Measurements from ENCODE around the gene HABP4. TPM values are rescaled to one million over a fixed set of nuclear protein-coding genes. Genes with fewer than 3 reads are reported as not detected.

The HABP4 gene
- total and polyA plus RNA-seq, 2 experiments from 2014 or later, result 41.0 to 69.6 TPM

DNA sequence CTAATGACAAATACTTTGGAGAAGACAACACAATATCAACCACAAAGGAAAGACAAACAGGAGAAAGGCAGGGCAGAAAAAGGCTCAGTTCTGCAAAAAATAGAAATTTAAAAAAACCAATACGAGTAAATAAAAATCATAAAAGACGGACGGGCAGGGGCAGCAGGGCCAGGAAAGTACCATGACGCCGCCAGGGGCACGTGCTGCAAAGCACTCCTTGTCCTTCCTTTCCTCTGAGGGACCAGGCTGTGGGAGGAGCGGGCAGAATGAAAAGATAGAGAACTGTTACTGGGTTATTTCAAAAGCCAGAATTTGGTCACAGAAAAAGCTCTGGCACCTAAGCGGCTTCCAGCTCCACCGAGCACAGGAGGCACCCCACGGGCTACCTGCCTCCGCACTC is 53.9 kb downstream of the HABP4 start:
- H3K27ac ChIP-seq, result no peak overlapping the region
- TF ChIP-seq, protein P1, sequence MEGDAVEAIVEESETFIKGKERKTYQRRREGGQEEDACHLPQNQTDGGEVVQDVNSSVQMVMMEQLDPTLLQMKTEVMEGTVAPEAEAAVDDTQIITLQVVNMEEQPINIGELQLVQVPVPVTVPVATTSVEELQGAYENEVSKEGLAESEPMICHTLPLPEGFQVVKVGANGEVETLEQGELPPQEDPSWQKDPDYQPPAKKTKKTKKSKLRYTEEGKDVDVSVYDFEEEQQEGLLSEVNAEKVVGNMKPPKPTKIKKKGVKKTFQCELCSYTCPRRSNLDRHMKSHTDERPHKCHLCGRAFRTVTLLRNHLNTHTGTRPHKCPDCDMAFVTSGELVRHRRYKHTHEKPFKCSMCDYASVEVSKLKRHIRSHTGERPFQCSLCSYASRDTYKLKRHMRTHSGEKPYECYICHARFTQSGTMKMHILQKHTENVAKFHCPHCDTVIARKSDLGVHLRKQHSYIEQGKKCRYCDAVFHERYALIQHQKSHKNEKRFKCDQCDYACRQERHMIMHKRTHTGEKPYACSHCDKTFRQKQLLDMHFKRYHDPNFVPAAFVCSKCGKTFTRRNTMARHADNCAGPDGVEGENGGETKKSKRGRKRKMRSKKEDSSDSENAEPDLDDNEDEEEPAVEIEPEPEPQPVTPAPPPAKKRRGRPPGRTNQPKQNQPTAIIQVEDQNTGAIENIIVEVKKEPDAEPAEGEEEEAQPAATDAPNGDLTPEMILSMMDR (IDR thresholded peaks at IDR 0.05; ENCODE audit: low read depth, low read length), result no peak
- DNase-seq (ENCODE audit: low read depth in 1 of 2, low spot score in 1 of 2), result no peak
- peaks cover 43% of the 10 kb centered on the region for H3K4me1 ChIP-seq (ENCODE audit: low read depth)
- H3K27me3 ChIP-seq, result no peaks in the 10 kb centered on the region
- no peak overlapping the region for H3K4me3 ChIP-seq
- H3K36me3 ChIP-seq, result no peaks in the 10 kb centered on the region
- no peaks in the 10 kb centered on the region for H3K9me3 ChIP-seq (ENCODE audit: low read depth)

DNA sequence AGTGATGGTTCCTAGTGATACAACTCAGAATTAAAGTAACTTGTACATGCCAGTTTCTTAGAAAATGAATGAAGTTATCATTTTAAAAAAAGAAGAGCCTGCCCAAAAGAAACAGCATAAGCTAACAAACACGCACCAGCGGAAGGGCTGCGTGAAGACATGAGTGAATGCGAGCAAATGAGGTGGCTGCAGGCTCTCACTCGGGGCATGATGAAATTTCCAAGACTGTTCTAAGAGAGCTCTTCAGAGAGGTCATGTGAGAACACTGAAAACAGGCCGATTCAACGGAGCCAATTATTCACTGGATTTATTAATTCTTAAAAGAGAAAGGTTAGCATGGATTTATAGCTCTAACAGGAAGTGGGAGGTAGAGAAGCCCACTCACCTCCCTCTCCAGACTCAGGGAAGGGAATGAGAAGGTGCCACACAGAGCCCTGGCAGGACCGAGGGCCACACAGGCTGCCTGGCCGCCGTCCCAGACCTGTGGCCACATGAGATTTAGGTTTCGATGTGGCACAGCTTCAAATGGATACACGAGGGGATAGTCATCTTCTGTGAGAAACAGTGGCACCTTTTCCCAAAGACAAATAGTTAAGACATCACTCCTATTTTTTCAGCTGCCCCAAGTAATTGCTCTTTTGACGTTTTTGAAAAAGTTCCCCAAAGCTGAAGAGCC is 55.5 kb downstream of the HABP4 start:
- TF ChIP-seq, protein P1 (IDR thresholded peaks at IDR 0.05; ENCODE audit: low read depth, low read length), result no peak
- no peaks in the 10 kb centered on the region for H3K27me3 ChIP-seq
- no peak overlapping the region for H3K27ac ChIP-seq
- peaks cover 40% of the 10 kb centered on the region for H3K4me1 ChIP-seq (ENCODE audit: low read depth)
- no peaks in the 10 kb centered on the region for H3K9me3 ChIP-seq (ENCODE audit: low read depth)
- no peak overlapping the region for H3K4me3 ChIP-seq
- H3K36me3 ChIP-seq, result no peaks in the 10 kb centered on the region
- no peak for DNase-seq (ENCODE audit: low read depth in 1 of 2, low spot score in 1 of 2)

DNA sequence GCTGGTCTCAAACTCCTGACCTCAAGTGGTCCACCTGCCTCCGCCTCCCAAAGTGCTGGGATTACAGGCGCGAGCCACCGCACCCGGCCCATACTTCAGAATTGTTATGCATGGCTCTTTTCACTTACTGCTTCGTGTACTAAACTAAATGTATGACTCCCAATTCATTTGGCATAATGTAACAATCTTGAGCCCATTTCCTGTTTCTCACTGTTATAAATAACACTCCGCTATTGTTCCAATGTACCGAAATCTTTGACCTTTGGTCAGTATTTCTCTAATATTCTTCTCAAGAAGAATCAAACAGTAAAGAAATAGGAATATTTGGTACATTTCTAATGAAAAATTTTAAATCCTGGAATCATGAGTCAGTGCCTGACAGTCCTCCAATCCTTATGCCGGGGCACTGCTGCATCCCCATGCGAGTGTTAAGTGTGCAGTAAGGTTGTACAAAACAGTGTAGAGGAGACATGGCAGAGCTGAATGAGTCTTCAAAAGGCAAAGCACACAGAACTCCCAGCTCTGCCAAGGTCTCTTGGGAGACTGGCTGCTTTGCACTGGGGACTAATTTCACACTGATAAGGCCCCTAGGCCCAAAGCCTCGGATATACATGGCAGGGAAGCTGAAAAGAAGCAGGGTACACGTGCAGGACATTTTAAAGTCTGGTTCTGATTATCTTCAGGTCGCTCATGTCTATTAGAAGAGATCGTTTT is 58.4 kb downstream of the HABP4 start:
- Histone ChIP-seq H3K27ac (peak overlapping the region; percentile 92), H3K9me3 (ENCODE audit: low read depth) (no peaks in the 10 kb centered on the region), H3K4me1 (ENCODE audit: low read depth) (peaks cover 23% of the 10 kb centered on the region), H3K27me3 (no peaks in the 10 kb centered on the region), H3K4me3 (no peak overlapping the region), H3K36me3 (peaks cover 4% of the 10 kb centered on the region)
- TF ChIP-seq, protein P1 (IDR thresholded peaks at IDR 0.05; ENCODE audit: low read depth, low read length), result no peak
- DNase-seq (ENCODE audit: low read depth in 1 of 2, low spot score in 1 of 2), result peak in 1 of 2 donors; percentile 62

DNA sequence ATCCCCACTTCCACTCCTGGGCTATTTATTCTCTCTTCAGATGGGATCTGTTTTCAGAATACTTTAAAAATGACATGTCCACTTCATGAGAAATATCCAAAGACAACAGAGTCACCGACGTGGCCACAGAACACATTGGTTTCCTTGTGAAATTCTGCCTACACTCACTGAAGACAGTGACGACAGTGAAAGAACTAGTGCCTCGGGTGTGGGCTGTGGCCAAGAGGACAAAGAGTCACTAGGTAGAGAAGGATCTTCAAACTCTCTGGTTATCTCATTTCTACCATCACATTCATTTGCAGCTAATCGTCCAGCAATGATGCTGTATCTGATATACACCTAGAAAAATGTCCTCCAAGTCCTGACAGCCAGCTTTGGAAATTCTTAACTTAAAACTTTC is 59.1 kb downstream of the HABP4 start:
- H3K4me1 ChIP-seq (ENCODE audit: low read depth), result peaks cover 23% of the 10 kb centered on the region
- TF ChIP-seq, protein P1 (IDR thresholded peaks at IDR 0.05; ENCODE audit: low read depth, low read length), result no peak
- peak overlapping the region; percentile 92 for H3K27ac ChIP-seq
- no peak for DNase-seq (ENCODE audit: low read depth in 1 of 2, low spot score in 1 of 2)
- no peaks in the 10 kb centered on the region for H3K9me3 ChIP-seq (ENCODE audit: low read depth)
- no peaks in the 10 kb centered on the region for H3K27me3 ChIP-seq
- peaks cover 4% of the 10 kb centered on the region for H3K36me3 ChIP-seq
- no peak overlapping the region for H3K4me3 ChIP-seq

DNA sequence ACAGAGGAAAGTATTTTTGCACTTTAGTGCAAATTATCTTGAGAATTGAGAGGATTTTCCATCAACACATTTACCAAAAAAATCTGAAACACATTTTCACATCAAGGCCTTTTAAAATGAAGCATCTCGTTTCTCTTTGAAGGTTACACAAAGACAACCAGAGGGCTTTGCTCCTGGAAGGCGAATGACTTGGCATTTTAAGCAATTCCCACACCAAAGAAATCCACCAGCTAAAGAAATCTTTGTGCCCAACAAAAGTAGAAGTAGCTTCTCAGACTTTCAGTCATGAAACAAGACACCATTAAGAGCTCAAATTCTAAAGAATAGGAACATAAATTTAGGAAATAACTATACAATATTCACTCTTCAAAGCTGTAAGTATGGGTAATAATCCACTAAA is 59.9 kb downstream of the HABP4 start:
- Histone ChIP-seq H3K27ac (peak overlapping the region; percentile 92), H3K9me3 (ENCODE audit: low read depth) (no peaks in the 10 kb centered on the region), H3K36me3 (peaks cover 7% of the 10 kb centered on the region), H3K4me3 (no peak overlapping the region), H3K4me1 (ENCODE audit: low read depth) (peaks cover 23% of the 10 kb centered on the region), H3K27me3 (no peaks in the 10 kb centered on the region)
- DNase-seq (ENCODE audit: low read depth in 1 of 2, low spot score in 1 of 2), result no peak
- TF ChIP-seq, protein P1 (IDR thresholded peaks at IDR 0.05; ENCODE audit: low read depth, low read length), result no peak
